ENCODE results near the gene MTMR2.
"Not testable (repeated sequence)": the region's sequence is repeated elsewhere in the genome, so short reads cannot be mapped to it uniquely, and the experiment has no call there.

The MTMR2 gene

GRCh38 chr11:95883381-95883780, 40.5 kb downstream of the MTMR2 start:
- DNase-seq, result no peak

GRCh38 chr11:95877291-95877690, 46.6 kb downstream of the MTMR2 start:
- DNase-seq, result no peak

- not testable (repeated sequence) for DNase-seq
Observed at GRCh38 chr11:95870877-95871276, 53.0 kb downstream of the MTMR2 start.

- DNase-seq, result no peak
Observed at GRCh38 chr11:95867105-95867504, 56.8 kb downstream of the MTMR2 start.

GRCh38 chr11:95863486-95864140, 60.3 kb downstream of the MTMR2 start:
- no peak for DNase-seq

- not testable (repeated sequence) for DNase-seq
Observed at GRCh38 chr11:95860024-95860423, 63.9 kb downstream of the MTMR2 start.

- DNase-seq, result not testable (repeated sequence)
Observed at GRCh38 chr11:95854362-95854761, 69.5 kb downstream of the MTMR2 start.

- no peak for DNase-seq
Observed at GRCh38 chr11:95853862-95854261, 70.0 kb downstream of the MTMR2 start.

GRCh38 chr11:95853138-95853537, 70.8 kb downstream of the MTMR2 start:
- no peak for DNase-seq

- no peak for DNase-seq
Observed at GRCh38 chr11:95850137-95850536, 73.8 kb downstream of the MTMR2 start.

- no peak for DNase-seq
Observed at GRCh38 chr11:95849087-95849825, 74.7 kb downstream of the MTMR2 start.

- DNase-seq, result no peak
Observed at GRCh38 chr11:95845167-95845566, 78.7 kb downstream of the MTMR2 start.

GRCh38 chr11:95835768-95836488, 88.0 kb downstream of the MTMR2 start:
- peak; percentile 42 for DNase-seq

GRCh38 chr11:95835351-95835750, 88.6 kb downstream of the MTMR2 start:
- no peak for DNase-seq

GRCh38 chr11:95833378-95833777, 90.5 kb downstream of the MTMR2 start:
- no peak for DNase-seq

- DNase-seq, result no peak
Observed at GRCh38 chr11:95832763-95833162, 91.1 kb downstream of the MTMR2 start.

GRCh38 chr11:95831198-95831883, 92.6 kb downstream of the MTMR2 start:
- DNase-seq, result no peak

GRCh38 chr11:95829580-95830259, 94.2 kb downstream of the MTMR2 start:
- no peak for DNase-seq

- no peak for DNase-seq
Observed at GRCh38 chr11:95827696-95828095, 96.2 kb downstream of the MTMR2 start.

GRCh38 chr11:95821640-95822039, 102.3 kb downstream of the MTMR2 start:
- DNase-seq, result no peak

GRCh38 chr11:95816037-95816436, 107.9 kb downstream of the MTMR2 start:
- DNase-seq, result no peak

GRCh38 chr11:95811052-95811451, 112.9 kb downstream of the MTMR2 start:
- DNase-seq, result not testable (repeated sequence)

- not testable (repeated sequence) for DNase-seq
Observed at GRCh38 chr11:95806464-95806863, 117.4 kb downstream of the MTMR2 start.

Measured in activated T-cell treated with anti-CD3 and anti-CD28 coated beads, Interleukin-2, amount 50 U/mL, for 1 hour (primary cell).